HG02943 (cell line): ENCODE data around the gene ANGEL1.

Experiments
- ATAC-seq: cut with Tn5 transposase; IDR thresholded peaks from one replicate; pipeline ENCODE4 v1.9.1; 2021; ENCODE audit warnings: mild to moderate bottlenecking, low read depth, moderate library complexity; ENCODE audit not compliant: unreplicated experiment

Gene ANGEL1

GRCh38 chr14:76826122-76826521 is 13.4 kb upstream of the ANGEL1 start, which contains the start of gene LRRC74A:
Gene LRRC74A, plus strand, starts transcription at chr14:76826408. Its CDS starts 290 bp downstream, at chr14:76826698.
- no peak for ATAC-seq

- ATAC-seq = no peak
Observed at GRCh38 chr14:76820700-76821099, 8.0 kb upstream of the ANGEL1 start.

GRCh38 chr14:76814726-76815645 is 2.3 kb upstream of the ANGEL1 start:
- no peak for ATAC-seq

GRCh38 chr14:76812093-76812421 is 625 bp downstream of the ANGEL1 start:
- peak; percentile 34 for ATAC-seq

- no peak for ATAC-seq
Observed at GRCh38 chr14:76811561-76811960, 1.1 kb downstream of the ANGEL1 start.

- ATAC-seq = no peak
Observed at GRCh38 chr14:76810953-76811400, 1.7 kb downstream of the ANGEL1 start.

GRCh38 chr14:76810525-76810924 is 2.2 kb downstream of the ANGEL1 start:
- no peak for ATAC-seq

- no peak for ATAC-seq
Observed at GRCh38 chr14:76808990-76809389, 3.7 kb downstream of the ANGEL1 start.

GRCh38 chr14:76808011-76808410 is 4.7 kb downstream of the ANGEL1 start:
- no peak for ATAC-seq

- no peak for ATAC-seq
Observed at GRCh38 chr14:76806446-76806845, 6.2 kb downstream of the ANGEL1 start.

GRCh38 chr14:76793956-76794355 is 18.7 kb downstream of the ANGEL1 start:
- ATAC-seq = no peak

GRCh38 chr14:76793324-76793723 is 19.4 kb downstream of the ANGEL1 start:
- no peak for ATAC-seq

GRCh38 chr14:76792422-76792821 is 20.3 kb downstream of the ANGEL1 start:
- no peak for ATAC-seq

- ATAC-seq = no peak
Observed at GRCh38 chr14:76786601-76787000, 26.1 kb downstream of the ANGEL1 start.

GRCh38 chr14:76784881-76785280 is 27.8 kb downstream of the ANGEL1 start:
- ATAC-seq = no peak

- ATAC-seq = no peak
Observed at GRCh38 chr14:76784266-76784874, 28.3 kb downstream of the ANGEL1 start.

GRCh38 chr14:76782885-76783566 is 29.7 kb downstream of the ANGEL1 start:
- ATAC-seq = no peak

GRCh38 chr14:76782115-76782884 is 30.4 kb downstream of the ANGEL1 start:
- ATAC-seq = no peak

- no peak for ATAC-seq
Observed at GRCh38 chr14:76781648-76782051, 31.0 kb downstream of the ANGEL1 start.

- ATAC-seq = no peak
Observed at GRCh38 chr14:76780875-76781647, 31.6 kb downstream of the ANGEL1 start.
